GM19452 (cell line): ENCODE results near the gene TEX13B.

Experiments used
- ATAC-seq: cut with Tn5 transposase; IDR thresholded peaks from one replicate; pipeline ENCODE4 v1.9.1; 2021; ENCODE audit not compliant: unreplicated experiment

Gene TEX13B

DNA sequence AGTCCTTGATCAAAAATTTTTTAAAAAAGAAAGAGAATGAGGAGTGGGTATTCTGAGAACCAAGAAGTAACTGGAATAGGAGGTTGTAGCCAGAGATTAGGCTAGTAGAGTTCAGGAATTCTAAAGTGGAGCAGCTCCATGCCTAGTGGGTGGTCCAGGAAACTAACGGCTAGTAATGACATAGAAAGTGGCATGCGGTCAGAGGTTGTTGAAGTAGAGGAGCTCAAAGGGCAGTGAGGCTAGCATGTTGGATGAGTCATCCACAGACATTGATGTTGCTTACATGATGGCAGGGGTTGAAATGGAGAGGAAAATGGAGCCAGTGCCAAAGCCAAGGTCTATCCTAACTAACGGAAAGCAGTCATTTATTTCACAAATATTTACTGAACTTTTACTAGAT, 42.1 kb downstream of the TEX13B start:
- ATAC-seq: no peak

- ATAC-seq: no peak
These were observed 45.8 kb downstream of the TEX13B start for GRCh38 chrX:107936434-107936730.

- no peak for ATAC-seq
These were observed 46.3 kb downstream of the TEX13B start for GRCh38 chrX:107935664-107936433.

- no peak for ATAC-seq
These were observed 47.0 kb downstream of the TEX13B start for GRCh38 chrX:107935200-107935599.

- ATAC-seq: no peak
These were observed 47.9 kb downstream of the TEX13B start for GRCh38 chrX:107934262-107934661.
